Measurements from ENCODE around the gene FBXL15. TPM values are rescaled to one million over a fixed set of nuclear protein-coding genes. Genes with fewer than 3 reads are reported as not detected.

FBXL15 gene
- total RNA-seq, 2 donors from 2014 or later = 22.2 to 36.3 TPM

DNA sequence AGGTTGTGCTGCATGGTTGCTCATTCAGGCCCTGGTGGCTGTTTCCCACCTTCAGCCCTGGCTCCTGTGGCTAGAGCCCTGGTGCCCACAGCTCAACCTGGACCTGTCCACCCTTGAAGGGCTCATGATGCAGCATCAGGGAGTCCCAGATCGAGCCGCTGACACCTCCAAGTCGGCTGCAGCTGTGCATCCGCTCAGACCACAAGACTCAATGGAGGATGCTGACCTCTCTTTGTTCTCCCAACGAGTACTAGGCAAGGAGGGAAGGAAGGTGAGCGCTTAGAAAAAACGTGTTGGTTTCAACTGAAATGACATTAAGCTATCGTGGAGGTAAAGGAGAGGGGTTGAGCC lies 40.2 kb downstream of the FBXL15 start:
- peaks cover 5% of the 10 kb centered on the region for H3K4me1 ChIP-seq (replicated peaks)
- 5% methylated on average over 8 of the region's 8 CpGs for WGBS
- peak overlapping the region; percentile 37 to 48 for H3K4me3 ChIP-seq
- H3K27me3 ChIP-seq (replicated peaks; ENCODE audit: insufficient read depth) = no peaks in the 10 kb centered on the region
- H3K9me3 ChIP-seq = no peaks in the 10 kb centered on the region
- TF ChIP-seq, protein P1, sequence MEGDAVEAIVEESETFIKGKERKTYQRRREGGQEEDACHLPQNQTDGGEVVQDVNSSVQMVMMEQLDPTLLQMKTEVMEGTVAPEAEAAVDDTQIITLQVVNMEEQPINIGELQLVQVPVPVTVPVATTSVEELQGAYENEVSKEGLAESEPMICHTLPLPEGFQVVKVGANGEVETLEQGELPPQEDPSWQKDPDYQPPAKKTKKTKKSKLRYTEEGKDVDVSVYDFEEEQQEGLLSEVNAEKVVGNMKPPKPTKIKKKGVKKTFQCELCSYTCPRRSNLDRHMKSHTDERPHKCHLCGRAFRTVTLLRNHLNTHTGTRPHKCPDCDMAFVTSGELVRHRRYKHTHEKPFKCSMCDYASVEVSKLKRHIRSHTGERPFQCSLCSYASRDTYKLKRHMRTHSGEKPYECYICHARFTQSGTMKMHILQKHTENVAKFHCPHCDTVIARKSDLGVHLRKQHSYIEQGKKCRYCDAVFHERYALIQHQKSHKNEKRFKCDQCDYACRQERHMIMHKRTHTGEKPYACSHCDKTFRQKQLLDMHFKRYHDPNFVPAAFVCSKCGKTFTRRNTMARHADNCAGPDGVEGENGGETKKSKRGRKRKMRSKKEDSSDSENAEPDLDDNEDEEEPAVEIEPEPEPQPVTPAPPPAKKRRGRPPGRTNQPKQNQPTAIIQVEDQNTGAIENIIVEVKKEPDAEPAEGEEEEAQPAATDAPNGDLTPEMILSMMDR (IDR thresholded peaks at IDR 0.05) = no peak
- TF ChIP-seq POLR2AphosphoS5 (IDR thresholded peaks at IDR 0.05) (no peak), POLR2A (IDR thresholded peaks at IDR 0.05) (no peak)
- intact Hi-C loops (cut with DNase I) = no loop called here
- H3K27ac ChIP-seq = peak overlapping the region in 1 of 2 donors; percentile 49
- no peak for DNase-seq (ENCODE audit: low spot score)
- no peaks in the 10 kb centered on the region for H3K36me3 ChIP-seq

DNA sequence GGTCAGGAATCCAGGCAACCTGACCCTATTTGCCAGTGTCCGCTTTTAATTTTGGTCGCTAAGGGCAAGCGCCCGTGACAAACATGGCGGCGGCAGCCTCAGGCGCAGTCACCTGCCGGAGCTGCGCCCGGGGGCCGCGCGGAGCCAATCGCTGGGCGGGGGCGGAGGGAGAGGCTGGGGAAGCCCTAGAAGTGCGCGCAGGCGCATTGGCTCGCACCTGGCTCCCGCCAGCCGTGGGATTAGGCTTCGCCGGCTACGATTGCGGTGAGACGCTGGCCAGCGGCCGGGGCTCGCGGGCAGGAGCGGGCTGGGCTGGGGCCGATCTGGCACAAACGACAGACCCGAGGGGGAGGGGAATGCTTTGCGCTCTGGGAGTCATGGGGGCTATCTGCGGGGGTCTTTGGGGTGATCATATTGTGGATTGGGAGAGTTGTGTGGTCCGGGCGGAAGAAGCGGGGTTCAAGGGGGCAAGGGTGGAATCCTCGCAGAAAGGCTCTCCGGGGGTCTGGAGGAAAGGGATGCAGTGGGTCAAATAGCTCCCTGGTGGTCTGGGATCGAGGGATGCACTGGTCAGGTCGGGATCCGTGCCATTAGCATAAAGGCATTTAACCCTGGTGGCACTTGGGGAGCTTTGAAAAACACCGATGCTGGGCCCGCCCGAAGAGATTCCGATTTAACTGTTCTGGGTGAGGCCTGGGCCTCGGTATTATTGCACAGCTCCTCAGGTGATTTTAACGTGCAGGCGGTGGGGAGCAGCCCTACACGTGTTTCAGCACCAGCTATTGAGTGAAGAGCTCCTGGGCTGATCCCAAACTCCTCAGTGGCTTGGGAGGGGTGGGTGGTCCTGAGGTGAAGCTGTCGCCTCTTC lies 40.8 kb downstream of the FBXL15 start:
- intact Hi-C loops (cut with DNase I) = no loop called here
- peak overlapping the region in 1 of 2 donors; percentile 49 for H3K27ac ChIP-seq
- no peaks in the 10 kb centered on the region for H3K27me3 ChIP-seq (replicated peaks; ENCODE audit: insufficient read depth)
- peak; percentile 92 for DNase-seq (ENCODE audit: low spot score)
- peaks cover 5% of the 10 kb centered on the region for H3K4me1 ChIP-seq (replicated peaks)
- no peaks in the 10 kb centered on the region for H3K36me3 ChIP-seq
- WGBS = 4% methylated on average over 54 of the region's 54 CpGs
- TF ChIP-seq, protein P1 (IDR thresholded peaks at IDR 0.05) = peak in 1 of 4 experiments; percentile 9
- peak; percentile 52 for TF ChIP-seq POLR2A (IDR thresholded peaks at IDR 0.05)
- TF ChIP-seq POLR2AphosphoS5 (IDR thresholded peaks at IDR 0.05) = peak; percentile 97
- H3K4me3 ChIP-seq = peak overlapping the region; percentile 37 to 48
- no peaks in the 10 kb centered on the region for H3K9me3 ChIP-seq

DNA sequence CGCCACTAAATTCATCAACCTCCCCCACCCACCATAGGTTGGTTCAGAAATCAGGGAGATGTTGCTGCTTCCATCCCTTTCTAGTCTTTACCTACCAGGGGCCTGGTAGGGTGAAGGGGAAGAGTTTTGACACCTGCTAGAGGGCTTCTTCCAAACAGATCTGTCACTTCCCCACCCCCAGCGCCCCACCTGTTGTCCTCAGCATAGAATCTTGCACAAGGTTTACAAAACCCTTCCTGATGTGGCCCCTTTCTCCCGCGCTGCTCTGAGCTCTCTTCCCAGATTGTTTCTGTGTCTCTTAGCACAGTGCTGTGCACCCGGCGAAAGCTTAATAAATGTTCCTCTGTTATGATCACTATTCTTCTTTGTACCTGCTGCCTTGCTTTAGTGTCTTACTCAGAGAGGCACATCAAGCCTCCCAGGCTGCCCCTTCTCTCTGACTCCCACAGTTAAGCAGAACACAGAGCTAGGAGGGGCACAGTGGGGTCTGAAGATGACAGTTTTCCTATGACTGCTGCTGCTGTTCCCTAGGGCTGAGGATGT lies 41.9 kb downstream of the FBXL15 start:
- H3K27ac ChIP-seq = peak overlapping the region in 1 of 2 donors; percentile 30
- no peaks in the 10 kb centered on the region for H3K36me3 ChIP-seq
- no peaks in the 10 kb centered on the region for H3K9me3 ChIP-seq
- DNase-seq (ENCODE audit: low spot score) = no peak
- 65% methylated on average over 6 of the region's 6 CpGs for WGBS
- TF ChIP-seq POLR2A (IDR thresholded peaks at IDR 0.05) (no peak), POLR2AphosphoS5 (IDR thresholded peaks at IDR 0.05) (no peak)
- TF ChIP-seq, protein P1 (IDR thresholded peaks at IDR 0.05) = no peak
- intact Hi-C loops (cut with DNase I) = no loop called here
- H3K27me3 ChIP-seq (replicated peaks; ENCODE audit: insufficient read depth) = no peaks in the 10 kb centered on the region
- H3K4me1 ChIP-seq (replicated peaks) = peaks cover 5% of the 10 kb centered on the region
- H3K4me3 ChIP-seq = no peak overlapping the region

DNA sequence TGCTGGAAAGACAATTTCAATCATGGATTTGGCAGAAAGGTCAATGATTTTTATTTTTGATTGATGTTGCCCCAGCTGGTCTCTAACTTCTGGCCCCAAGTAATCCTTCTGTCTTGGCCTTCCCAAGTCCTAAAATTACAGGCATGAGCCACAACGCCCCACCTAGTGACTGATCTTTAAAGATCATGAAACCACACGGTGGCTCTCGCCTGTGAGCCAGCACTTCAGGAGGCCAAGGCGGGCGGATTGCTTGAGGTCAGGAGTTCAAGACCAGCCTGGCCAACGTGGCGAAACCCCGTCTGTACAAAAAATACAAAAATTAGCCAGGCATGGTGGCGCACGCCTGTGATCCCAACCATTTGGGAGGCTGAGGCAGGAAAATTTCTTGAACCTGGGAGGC lies 43.3 kb downstream of the FBXL15 start:
- intact Hi-C loops (cut with DNase I) = no loop called here
- Histone ChIP-seq H3K4me3 (no peak overlapping the region), H3K36me3 (no peaks in the 10 kb centered on the region), H3K27ac (peak overlapping the region in 1 of 2 donors; percentile 30), H3K9me3 (no peaks in the 10 kb centered on the region), H3K27me3 (replicated peaks; ENCODE audit: insufficient read depth) (no peaks in the 10 kb centered on the region), H3K4me1 (replicated peaks) (peaks cover 5% of the 10 kb centered on the region)
- TF ChIP-seq POLR2AphosphoS5 (IDR thresholded peaks at IDR 0.05) = no peak
- no peak for TF ChIP-seq POLR2A (IDR thresholded peaks at IDR 0.05)
- TF ChIP-seq, protein P1 (IDR thresholded peaks at IDR 0.05) = no peak
- DNase-seq (ENCODE audit: low spot score) = no peak
- 81% methylated on average over 10 of the region's 10 CpGs for WGBS
